Keratinocyte (primary cell): ENCODE measurements around the gene CFC1B. TPM values are rescaled to one million over a fixed set of nuclear protein-coding genes. Genes with fewer than 3 reads are reported as not detected.
"Not testable (repeated sequence)": the region's sequence is repeated elsewhere in the genome, so short reads cannot be mapped to it uniquely, and the experiment has no call there.

Source experiments
- DNase-seq: peaks from one replicate; pipeline ENCODE4 v3.0.0-alpha.2; 2011; ENCODE audit warnings: low read depth, missing footprints, low spot score
- FAIRE-seq: peaks from 2 replicates; lab custom pipeline; 2011; peaks lifted over from hg19 to GRCh38; lab: Jason Lieb, UNC
- H2AFZ ChIP-seq: 2 replicates; pipeline ENCODE4 v1.6.0; 2012; ENCODE audit warnings: low read length, control low read depth, inconsistent platforms; ENCODE audit not compliant: control insufficient read depth
- H3K27ac ChIP-seq: 2 replicates; pipeline ENCODE4 v1.5.1; 2011; ENCODE audit warnings: low read length; ENCODE audit not compliant: control insufficient read depth, insufficient read depth
- H3K27me3 ChIP-seq: 3 replicates; pipeline ENCODE4 v1.6.0; 2011; ENCODE audit warnings: low read length; ENCODE audit not compliant: control insufficient read depth, insufficient read depth; ENCODE audit errors: extremely low read depth
- H3K36me3 ChIP-seq, 2 experiments: 2 replicates in 1 of 2; 3 replicates in 1 of 2; pipeline ENCODE4 v1.5.1; 2011; ENCODE audit warnings: low read length in 2 of 2, mild to moderate bottlenecking in 1 of 2; ENCODE audit not compliant: control insufficient read depth in 2 of 2, insufficient read depth in 2 of 2; ENCODE audit errors: extremely low read depth in 1 of 2
- H3K4me1 ChIP-seq: 3 replicates; pipeline ENCODE4 v1.5.1; 2011; ENCODE audit warnings: low read length; ENCODE audit not compliant: control insufficient read depth, insufficient read depth; ENCODE audit errors: extremely low read depth
- H3K4me2 ChIP-seq: 3 replicates; pipeline ENCODE4 v1.6.0; 2011; ENCODE audit warnings: low read depth, low read length; ENCODE audit not compliant: control insufficient read depth, insufficient read depth; ENCODE audit errors: extremely low read depth
- H3K4me3 ChIP-seq, 3 experiments: fragments of 200-600 bp in 1 of 3; sonication (generic) in 1 of 3; 2 replicates in 2 of 3; 3 replicates in 1 of 3; pipeline ENCODE4 v1.5.1; 2011 to 2016; ENCODE audit warnings: low read length in 3 of 3, mild to moderate bottlenecking in 3 of 3, control low read depth in 2 of 3, inconsistent platforms in 1 of 3, low read depth in 1 of 3, mixed read lengths in 1 of 3, mixed run types in 1 of 3, moderate library complexity in 1 of 3; ENCODE audit not compliant: control insufficient read depth in 2 of 3, insufficient read depth in 2 of 3; ENCODE audit errors: extremely low read depth in 1 of 3
- H3K79me2 ChIP-seq: 2 replicates; pipeline ENCODE4 v1.6.0; 2012; ENCODE audit warnings: low read length; ENCODE audit not compliant: control insufficient read depth, insufficient read depth
- H3K9ac ChIP-seq: 3 replicates; pipeline ENCODE4 v1.6.0; 2011; ENCODE audit warnings: low read length; ENCODE audit not compliant: control insufficient read depth, insufficient read depth; ENCODE audit errors: extremely low read depth
- H3K9me1 ChIP-seq: 3 replicates; pipeline ENCODE4 v1.6.0; 2011; ENCODE audit warnings: low read length; ENCODE audit not compliant: control insufficient read depth, insufficient read depth; ENCODE audit errors: extremely low read depth
- H3K9me3 ChIP-seq: 2 replicates; pipeline ENCODE4 v1.5.1; 2012; ENCODE audit warnings: low read depth, low read length; ENCODE audit not compliant: control insufficient read depth
- H4K20me1 ChIP-seq: 3 replicates; pipeline ENCODE4 v1.6.0; 2011; ENCODE audit warnings: low read length; ENCODE audit not compliant: control insufficient read depth, insufficient read depth; ENCODE audit errors: extremely low read depth
- dilution Hi-C: fragments of 300-500 bp; cut with MboI; formaldehyde crosslinking; loops from one replicate; pipeline ENCODE4 v1.7.0; 2020; ENCODE audit warnings: low sequenced_read_pairs; ENCODE audit not compliant: extremely low pct_ligation_motif_present
- polyA plus RNA-seq, 5 experiments: library from polyadenylated mRNA; depleted of rRNA in 3 of 5; stranded (reverse) in 3 of 5; stranded (forward) in 1 of 5; unstranded in 1 of 5; fragments of >200 nt; gene quantifications; 1 replicate in 1 of 5; 2 replicates in 3 of 5; 3 replicates in 1 of 5; pipeline versions ENCODE4 v1.2.1 to v1.2.3, GENCODE V29; 2011 to 2012; ENCODE audit warnings: missing spikeins in 2 of 5, low read depth in 1 of 5, low replicate concordance in 1 of 5

Gene CFC1B
- polyA plus RNA-seq, 1 donor (not counting 4 experiments of a cell fraction or from before 2014, with no cell fraction given) = not detected

DNA sequence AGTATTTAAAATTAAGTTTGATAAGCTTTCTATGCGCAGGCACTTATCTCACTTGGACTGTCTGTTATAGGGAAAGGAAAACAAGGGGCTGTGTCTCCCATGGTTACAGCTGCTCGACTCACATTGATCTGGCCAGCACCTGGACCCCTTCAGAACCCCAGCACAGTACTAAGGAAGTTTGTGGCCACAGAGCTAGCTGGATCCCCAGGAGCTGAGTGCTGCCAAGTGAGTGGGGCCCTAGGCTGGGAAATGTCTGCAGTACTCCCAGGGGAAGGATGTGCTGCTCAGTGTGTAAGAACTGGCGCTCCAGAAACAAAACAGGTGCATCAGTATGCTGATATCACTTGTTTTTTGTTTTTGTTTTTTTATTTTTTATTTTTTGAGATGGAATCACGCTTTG, 9.2 kb downstream of the CFC1B start:
- H4K20me1 ChIP-seq, DNase-seq, H3K9me3 ChIP-seq, H3K27me3 ChIP-seq, FAIRE-seq, H2AFZ ChIP-seq, H3K4me2 ChIP-seq, H3K9me1 ChIP-seq, H3K4me1 ChIP-seq, H3K27ac ChIP-seq, dilution Hi-C loops, H3K36me3 ChIP-seq, H3K79me2 ChIP-seq, H3K9ac ChIP-seq, H3K4me3 ChIP-seq: not testable (repeated sequence)

DNA sequence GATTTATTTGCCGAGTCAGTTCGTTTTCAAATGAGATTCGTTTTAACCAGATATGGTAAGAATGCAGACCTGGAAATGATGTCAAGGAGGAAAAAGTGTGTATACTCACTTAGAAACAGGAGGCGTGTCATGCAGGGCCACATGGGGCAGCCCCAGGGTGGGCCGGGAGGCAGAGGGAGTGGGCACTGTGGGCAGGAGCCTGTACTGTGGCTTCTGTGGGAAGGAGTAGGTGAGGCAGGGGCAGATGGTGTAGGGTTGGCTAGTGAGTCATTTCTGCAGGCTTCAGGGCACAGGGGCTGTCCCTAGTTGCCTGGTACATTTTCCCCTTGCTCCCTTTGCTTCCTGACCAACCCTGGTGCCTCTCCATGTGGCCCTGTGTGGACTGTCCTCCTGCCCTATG, 10.2 kb downstream of the CFC1B start:
- not testable (repeated sequence) for FAIRE-seq, H2AFZ ChIP-seq

GRCh38 chr2:130531672-130532071, 10.7 kb downstream of the CFC1B start:
- H3K4me2 ChIP-seq, H3K79me2 ChIP-seq, H3K9me3 ChIP-seq, H4K20me1 ChIP-seq, H3K4me1 ChIP-seq, FAIRE-seq, H3K9me1 ChIP-seq, H3K36me3 ChIP-seq, H3K27ac ChIP-seq, H3K4me3 ChIP-seq, dilution Hi-C loops, H2AFZ ChIP-seq, DNase-seq, H3K27me3 ChIP-seq, H3K9ac ChIP-seq: not testable (repeated sequence)

More for the DNA sequence above, 10.2 kb downstream of the CFC1B start:
- H3K9me3 ChIP-seq, DNase-seq, H3K36me3 ChIP-seq, H3K79me2 ChIP-seq, dilution Hi-C loops, H3K9me1 ChIP-seq, H3K27ac ChIP-seq, H3K4me1 ChIP-seq, H3K9ac ChIP-seq, H3K27me3 ChIP-seq, H3K4me2 ChIP-seq, H4K20me1 ChIP-seq, H3K4me3 ChIP-seq: not testable (repeated sequence)

DNA sequence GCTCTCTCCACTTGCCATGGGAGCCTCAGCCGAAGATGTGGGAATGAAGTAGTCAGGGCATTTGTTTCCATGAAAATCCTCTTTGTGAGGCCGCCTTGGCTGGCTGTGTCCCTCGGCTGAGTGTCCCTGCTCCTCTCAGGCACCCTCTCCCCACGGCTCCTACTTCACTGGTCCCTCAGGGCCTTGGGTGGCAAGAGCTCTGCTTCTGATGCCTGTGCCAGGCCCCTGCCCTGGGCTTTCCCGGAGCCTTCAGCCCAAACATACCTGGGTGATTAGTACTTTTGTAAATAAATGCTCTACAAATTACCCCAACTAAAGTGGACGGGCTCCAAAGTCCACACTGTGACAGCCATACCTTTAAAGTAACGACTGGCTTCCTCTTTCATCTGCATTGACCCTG, 15.6 kb downstream of the CFC1B start:
- H3K4me3 ChIP-seq, H3K9me1 ChIP-seq, DNase-seq, dilution Hi-C loops, H3K9me3 ChIP-seq, H4K20me1 ChIP-seq, FAIRE-seq, H3K27ac ChIP-seq, H3K79me2 ChIP-seq, H3K27me3 ChIP-seq, H3K4me2 ChIP-seq, H3K4me1 ChIP-seq, H3K9ac ChIP-seq, H2AFZ ChIP-seq, H3K36me3 ChIP-seq: not testable (repeated sequence)

DNA sequence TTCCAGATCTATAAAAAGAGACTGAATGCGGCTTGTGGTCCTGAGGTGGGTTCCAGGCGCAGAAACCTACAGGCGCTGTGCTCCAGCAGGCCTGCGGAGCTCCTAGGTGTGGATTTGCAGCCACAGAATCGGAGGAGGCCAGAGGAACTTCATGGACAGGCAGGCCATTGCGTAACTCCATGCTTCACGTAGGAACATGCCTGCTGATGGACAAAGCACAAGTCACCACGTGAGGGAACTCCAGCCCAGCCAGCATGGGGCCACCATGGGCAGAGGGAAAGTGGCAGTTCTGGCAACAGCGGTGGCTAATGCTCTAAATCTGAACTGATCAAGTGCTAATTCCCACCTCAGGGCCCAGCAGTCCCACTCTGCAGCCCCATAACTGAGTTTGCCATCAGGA, 17.2 kb downstream of the CFC1B start:
- FAIRE-seq, H3K79me2 ChIP-seq, H3K9me3 ChIP-seq, H3K4me2 ChIP-seq, H3K27me3 ChIP-seq, H3K27ac ChIP-seq, H3K9ac ChIP-seq, dilution Hi-C loops, H3K4me1 ChIP-seq, H3K9me1 ChIP-seq, H3K36me3 ChIP-seq, H2AFZ ChIP-seq, H4K20me1 ChIP-seq, H3K4me3 ChIP-seq, DNase-seq: not testable (repeated sequence)
